Stimulated activated CD4-positive, alpha-beta T cell treated with anti-CD3 and anti-CD28 coated beads, Interleukin-12 subunit alpha, Interleukin-12 subunit beta, amount 100 ng/mL, for 4 hours (primary cell): ENCODE measurements around the gene SNX27.
"Not testable (repeated sequence)": the region's sequence is repeated elsewhere in the genome, so short reads cannot be mapped to it uniquely, and the experiment has no call there.

Experiments used
- DNase-seq: peaks from one replicate; pipeline ENCODE4 v3.0.0-alpha.2; 2020

SNX27 gene

DNA sequence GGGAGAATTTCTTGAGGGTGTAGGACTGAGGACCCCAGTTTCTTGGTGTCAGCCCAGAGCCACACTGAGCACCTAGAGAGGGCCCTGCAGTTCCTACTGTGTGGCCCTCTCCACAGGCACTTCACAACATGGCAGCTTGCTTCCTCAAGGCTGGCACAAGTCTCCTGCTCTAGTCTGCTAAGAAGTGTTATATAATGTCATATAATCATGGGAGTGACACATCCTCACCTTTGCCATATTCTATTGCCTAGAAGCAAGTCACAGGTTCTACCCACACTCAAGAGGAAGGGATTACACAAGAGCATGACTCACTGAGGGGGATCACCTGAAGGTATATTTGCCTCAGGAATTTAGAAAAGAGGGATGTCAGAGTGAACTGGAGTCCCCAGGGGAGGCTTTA lies 5.5 kb upstream of the SNX27 start:
- no peak for DNase-seq

DNA sequence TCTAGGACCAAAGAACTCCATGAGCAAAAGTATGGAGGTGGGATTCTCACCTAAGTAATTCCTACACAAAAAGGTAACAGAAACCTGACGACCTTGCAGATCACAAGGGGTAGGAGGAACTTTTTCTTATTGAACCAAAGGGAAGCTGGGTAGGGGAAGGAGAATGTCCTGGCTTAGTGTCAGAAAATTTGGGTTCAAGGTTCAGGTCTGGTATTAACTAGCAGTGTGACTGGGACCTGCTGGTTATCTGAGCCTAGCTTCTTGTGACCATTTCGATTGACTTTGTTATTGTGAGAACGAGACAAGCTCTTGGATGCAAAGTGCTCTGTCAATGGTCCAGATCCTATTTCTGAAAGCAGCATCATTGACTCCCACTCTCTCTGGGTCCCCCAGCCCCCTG lies 5.0 kb upstream of the SNX27 start:
- DNase-seq: no peak

DNA sequence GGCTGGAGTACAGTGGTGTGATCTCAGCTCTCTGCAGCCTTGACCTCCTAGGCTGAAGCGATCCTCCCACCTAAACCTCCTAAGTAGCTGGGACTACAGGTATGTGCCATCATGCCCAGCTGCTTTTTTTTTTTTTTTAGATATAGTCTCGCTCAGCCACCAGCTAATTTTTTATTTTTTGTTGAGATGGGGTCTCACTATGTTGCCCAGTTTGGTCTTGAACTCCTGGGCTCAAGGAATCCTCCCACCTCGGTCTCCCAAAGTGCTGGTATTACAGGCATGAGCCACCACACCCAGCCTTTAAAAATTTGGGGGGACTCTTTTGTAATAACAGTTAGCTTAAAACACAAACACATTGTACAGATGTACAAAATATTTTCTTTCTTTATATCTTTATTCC lies 1.7 kb upstream of the SNX27 start:
- no peak for DNase-seq

DNA sequence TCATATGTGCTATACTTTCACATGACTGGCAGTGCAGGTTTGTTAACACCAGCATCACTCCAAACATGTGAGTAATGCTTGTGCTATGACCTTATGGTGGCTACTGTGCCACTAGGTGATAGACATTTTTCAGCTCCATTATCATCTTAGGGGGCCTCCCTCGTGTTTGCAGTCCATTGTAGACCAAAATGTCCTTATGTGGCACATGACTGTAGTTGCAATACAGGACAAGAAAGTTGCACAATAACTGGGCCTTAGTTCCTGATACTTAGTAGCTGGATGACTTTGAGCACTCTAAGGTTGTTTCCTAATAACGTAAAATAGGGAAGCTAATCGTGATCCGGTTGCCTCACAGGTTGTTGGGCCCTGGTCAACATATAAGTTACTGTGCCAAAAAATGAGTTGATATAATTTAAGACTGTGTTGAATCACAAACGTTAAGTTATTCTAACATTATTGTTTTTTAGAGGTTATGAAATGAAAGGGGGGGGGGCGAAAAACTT lies 511 bp upstream of the SNX27 start:
- no peak for DNase-seq

DNA sequence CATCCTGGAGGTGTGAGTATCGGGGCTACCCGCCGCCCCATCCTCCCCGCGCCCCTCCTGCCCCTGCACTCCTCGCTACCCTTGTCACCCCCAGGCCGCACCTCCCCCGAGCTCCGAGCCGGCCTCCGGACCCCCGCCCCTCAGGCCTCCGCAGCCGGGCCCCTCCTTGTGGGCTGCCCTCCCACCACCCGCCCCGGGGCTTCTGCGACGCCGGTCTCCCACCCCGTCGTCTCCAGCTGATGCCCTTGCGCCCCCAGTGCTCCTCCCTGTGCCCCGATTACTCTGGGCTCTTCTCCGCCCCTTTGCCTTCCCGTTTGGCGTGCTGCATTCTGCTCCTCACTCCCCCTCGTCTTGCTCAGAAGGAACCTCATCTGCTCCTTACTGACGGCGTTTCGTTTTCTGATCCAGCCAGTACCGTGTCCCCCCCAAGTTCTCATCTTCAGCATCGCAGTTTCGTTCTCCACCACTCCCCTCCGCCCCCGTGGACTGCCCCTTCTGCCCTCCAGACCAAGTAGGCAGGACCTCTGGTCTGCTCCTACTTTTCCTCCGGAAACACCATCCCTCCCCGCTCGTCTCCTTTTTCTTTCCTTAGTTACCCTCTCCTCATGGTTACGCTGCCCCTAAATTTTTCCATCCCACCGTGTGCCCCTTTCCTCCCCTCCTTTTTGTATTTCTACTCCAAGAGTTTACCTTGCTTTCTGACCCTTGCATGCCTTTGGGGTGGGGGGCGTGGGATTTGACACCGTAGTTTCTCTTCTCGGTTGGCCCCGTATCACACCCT lies 841 bp downstream of the SNX27 start:
- DNase-seq: peak; percentile 16

DNA sequence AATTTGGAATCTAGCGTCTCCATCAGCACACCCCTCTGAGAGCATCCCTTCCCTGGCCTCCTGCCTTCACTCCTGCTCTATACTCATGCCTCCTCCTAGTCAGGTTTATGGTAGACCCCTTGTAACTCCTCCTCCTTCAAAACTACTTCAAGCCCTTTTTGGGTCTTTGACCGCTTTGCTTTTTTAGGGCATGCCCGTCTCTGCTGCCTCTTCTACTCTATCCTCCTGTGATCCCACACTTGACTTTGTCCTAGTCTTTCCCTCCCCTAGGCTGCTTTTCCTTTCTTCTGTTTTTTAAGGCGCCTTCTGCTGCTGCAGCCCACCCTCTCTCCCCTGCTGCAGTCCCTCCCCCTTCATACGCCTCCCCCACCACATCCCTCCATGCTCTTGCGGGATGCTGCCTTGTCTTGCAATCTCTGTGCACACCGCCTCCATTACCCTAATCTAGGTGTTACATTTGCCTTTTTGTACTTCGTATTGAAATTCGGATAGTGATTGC lies 1.5 kb downstream of the SNX27 start:
- DNase-seq: no peak

DNA sequence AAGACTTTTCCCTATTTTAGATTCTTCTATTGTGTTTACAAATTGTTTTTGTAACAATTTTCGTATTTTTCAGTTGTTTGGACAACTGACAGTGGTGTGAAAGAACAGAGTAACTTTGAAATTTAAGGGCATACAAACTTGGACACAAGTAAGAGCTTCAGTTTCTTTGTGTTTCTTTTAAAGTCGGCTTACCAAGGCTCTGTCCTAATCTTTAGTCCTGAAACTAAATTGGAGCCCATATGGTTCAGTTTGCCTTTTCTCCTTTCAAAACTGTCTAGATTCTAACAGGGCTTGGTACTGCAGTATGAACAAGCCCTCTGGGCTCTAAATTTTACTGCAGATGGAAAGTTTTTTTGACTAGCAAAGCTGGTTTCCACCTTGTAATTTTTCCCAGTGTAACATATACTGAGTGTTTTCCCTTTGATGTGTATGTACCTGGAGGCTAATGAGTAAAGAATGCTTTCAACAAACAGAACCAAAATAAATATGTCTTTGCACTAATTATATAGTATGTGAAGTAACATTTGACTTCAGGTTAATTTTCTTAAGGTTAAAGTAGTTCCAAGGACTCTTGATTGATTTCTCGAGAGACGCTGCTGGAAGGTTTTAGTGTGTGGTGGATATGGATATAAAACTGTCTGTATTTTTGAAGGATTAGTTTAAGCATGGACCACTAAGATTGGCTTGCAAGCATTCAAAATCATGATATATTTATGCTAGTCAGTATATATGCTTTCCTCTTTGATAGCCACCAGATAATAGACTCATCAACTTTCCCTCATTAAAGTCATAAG lies 4.1 kb downstream of the SNX27 start:
- no peak for DNase-seq

DNA sequence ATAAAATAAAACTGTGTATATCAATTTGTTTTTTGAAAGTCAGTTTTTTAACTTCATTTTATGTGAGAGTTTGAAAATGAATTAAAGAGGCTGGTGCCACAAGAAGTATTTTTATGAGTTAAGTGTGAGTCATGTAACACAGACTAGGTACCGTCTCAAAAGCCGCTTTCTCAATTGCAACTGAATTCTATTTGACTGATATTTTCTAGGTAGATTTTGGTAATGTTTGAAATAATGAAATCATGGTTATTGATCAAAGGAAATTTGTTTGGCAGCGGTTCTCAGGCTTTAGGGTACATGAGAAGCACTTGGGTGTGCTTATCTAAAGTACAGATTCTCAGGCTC lies 4.6 kb downstream of the SNX27 start:
- no peak for DNase-seq

DNA sequence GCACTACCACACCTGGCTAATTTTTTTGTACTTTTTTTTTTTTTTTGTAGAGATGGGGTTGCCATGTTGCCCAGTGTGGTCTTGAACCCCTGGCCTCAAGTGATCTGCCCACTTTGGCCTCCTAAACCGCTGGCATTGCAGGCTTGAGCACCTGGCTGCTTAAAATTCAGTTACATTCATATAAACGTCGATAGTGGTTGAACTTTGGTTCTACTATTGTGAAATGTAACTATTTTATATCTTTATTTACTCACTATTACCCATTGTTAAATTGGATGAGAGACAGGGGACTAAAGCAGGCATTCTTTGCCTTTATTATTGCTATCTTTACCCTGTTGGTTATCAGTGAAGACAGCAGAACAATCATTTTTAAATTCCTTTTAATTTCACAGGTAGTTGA lies 6.2 kb downstream of the SNX27 start:
- no peak for DNase-seq

DNA sequence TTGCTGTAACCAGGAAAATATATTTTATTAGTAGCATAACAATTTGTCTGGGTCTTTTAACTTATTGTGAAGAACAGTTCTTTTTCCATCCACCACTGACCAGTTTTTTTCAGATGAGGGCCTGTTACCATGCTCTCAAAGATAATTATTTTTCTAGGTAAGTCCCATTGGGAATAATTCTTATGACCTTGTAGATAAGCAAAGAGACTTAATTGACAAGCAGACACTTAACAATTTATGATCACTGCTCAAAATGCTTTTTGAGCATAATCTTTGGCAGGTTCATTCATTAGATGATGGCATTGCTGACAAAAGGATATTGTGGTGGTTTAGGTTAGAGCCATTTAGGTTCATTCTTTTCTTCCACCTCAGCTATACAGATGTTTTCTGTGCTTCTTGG lies 6.6 kb downstream of the SNX27 start:
- DNase-seq: no peak

DNA sequence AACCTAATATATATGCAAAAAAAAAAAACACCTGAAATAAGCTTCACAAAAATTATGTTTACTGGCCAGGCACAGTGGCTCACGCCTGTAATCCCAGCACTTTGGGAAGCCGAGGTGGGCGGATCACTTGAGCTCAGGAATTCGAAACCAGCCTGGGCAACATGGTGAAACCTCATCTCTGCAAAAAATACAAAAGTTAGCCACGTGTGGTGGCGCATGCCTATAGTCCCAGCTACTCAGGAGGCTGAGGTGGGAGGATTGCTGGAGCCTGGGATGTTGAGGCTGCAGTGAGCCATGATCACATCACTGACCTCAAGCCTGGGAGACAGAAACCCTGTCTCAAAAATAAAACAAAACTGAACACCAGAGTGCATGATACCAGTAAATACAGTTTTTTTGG lies 7.1 kb downstream of the SNX27 start:
- DNase-seq: not testable (repeated sequence)

DNA sequence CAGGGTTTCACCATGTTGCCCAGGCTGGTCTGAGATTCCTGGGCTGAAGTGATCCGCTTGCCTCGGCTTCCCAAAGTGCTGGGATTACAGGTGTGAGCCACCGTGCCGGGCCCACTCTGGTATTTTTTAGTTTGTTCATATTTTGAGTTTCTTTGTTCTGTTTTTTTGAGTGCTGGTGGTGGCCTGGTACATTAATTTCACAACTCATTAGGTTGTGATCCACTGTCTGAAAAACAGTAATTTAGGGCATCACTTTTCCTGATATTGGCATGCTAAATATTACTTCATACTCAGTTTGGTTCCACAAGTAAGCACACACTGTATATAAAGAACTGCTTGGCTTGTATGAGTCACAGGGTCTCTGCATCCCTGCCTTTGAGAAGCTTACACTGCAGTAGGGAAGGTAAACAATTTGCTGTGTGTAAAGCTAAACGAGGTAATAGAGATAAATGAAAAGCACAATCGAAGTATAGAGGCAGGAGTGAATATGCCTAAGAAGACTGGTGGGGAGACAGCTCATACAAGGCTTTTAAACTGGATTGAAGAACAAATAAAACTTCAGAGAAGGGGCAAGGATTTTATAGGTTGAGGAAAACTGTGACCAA lies 7.7 kb downstream of the SNX27 start:
- no peak for DNase-seq

DNA sequence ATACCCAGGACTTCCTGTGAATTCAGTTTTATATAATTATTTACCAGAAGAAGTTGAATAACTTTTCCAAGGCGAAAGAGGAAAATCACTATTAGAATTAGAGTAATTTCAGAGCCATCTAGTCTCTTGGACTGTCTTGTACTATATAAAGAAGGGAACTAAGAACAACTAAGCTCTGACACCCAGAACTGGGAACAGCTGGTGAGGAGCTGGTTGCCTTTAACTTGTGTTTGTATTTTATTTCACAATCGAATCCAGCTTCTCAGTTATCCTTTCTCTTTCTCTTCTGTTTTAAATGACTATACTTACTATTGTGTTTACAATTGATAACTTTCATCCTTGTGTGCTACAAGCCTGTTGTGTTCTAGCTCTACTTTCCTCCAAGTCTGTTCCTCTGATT lies 8.4 kb downstream of the SNX27 start:
- no peak for DNase-seq

DNA sequence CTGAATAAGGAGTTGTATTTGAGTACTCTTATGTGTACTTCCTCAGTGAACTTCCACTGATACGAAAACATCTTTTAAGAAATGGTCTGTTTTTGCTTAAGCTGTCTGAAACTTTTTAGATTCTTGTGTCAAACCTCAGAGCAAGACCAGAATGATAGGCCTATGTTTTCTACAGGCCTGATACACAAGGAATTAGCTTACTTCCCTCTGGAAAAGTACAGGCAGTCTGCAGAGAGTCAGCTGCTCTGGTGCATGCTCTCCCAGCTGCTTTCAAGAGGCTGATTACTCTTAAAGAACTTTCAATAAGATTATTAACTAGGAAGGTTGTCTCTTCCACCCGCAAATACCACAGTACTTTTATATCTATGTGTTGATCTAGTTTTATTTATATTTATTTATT lies 9.5 kb downstream of the SNX27 start:
- no peak for DNase-seq

DNA sequence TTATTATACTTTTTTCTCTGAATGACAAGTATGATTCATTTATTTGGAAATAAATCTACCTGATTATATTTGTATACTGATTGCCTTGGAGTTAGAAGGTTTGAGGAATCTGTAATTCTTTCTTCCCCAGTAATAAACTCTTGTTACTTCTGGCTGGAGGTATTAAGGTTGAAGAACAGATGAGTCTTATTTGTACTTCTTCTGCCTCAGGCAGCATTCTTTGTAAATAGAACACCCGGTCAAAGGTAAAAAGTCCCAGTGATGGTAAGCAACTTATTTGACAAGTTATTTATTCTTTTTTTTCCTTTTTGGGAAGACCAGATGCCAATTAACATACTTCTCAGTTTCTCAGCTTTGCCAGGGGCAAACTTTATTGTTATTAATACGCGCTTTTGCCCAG lies 12.9 kb downstream of the SNX27 start:
- no peak for DNase-seq

DNA sequence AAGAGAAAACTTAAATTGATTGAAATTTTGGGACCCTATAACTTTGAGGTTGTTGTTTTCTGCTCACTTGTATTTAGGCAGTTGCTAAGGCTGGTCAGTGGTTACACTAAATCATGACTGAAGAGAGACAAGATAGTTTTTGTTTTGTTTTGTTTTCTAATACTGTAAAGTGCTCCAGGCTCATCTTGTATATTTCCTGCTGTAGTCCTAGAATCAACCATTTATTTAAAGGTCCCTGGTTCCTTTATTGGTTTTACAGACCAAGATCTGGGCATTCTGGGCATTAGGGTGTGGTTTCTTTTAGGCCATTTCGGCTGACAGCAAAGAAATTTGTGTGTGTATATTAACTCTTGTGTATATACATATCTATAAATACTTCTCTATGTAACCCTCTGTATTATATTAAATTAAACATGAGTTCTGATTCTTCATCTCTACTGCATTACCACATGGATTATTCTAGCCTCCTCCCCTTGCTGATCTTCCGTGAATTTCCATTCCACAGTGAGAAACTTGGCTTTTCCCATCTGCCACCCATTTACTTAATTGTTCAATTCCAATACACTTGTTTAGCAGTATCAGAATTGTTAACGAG lies 15.0 kb downstream of the SNX27 start:
- no peak for DNase-seq

DNA sequence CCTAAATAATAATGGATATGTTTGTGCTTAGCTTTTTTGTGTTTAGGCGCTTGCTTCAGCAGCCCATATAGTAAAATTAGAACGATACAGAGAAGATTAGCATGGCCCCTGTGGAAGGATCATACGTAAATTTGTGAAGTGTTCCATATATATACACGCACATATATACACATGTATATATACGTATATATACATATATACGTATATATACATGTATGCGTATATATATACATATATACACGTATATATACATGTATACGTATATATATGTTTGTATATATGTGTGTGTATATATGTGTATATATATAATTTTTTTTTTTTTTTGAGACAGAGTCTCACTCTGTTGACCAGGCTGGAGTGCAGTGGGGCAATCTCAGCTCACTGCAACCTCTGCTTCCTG lies 17.4 kb downstream of the SNX27 start:
- DNase-seq: no peak

DNA sequence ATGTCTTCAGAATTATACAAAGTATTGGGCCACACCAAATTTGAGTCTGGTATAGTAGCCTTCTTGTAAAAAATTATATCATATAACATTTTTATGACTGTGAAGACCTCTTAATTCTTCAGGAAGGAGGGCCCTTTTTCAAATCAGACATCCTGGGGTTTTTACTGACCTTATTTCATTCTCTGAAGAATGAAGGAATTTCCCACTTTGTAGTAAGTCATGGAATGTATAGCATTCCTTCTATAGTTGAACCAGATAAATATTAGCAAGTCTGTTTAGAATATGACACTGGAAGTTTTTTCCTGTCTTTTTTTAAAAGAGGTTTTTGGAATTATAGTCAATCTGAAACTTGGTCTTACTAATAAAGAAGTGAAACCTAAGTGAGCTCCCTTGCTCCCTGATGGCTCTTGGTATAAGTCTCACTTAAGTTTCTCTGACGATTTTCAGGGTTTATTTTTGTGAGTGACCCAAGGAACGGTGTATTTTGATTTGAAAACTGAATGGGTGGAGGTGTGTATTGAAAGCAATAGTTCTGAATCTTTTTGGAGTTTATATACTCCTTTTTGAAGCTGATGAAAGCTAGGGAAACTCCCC lies 23.7 kb downstream of the SNX27 start:
- no peak for DNase-seq

DNA sequence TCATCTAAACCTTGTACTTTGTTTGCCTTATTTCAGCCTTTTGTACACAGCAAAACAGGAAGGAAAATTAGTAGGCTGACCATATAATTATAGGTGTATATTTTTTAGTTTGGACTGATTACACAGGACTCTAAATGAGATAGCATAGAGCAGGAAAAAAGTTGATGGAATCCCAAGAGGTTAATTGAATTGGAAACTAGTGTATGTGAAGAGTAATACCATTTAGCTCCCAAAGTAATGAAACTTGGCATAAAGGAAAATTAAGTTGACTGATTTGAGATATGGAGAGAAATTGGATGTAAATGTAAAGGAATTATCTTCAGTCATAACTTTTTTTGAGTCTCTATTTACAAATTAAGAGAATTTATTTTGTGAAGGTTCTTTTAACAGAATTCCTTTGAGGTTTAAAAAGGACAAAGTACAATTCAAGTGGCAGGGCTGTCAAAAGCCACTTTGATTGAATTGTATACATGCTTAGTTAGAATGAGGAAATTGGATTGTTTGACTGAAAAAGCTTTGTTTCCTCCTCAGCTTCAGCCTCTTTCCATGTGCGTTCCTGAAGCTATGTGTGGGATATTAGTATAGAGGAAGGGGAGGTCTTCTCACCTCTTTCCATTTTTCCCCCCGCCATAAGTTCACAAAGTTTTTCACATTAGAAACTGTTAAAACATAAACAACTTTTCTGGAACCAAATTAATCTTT lies 26.4 kb downstream of the SNX27 start:
- no peak for DNase-seq

DNA sequence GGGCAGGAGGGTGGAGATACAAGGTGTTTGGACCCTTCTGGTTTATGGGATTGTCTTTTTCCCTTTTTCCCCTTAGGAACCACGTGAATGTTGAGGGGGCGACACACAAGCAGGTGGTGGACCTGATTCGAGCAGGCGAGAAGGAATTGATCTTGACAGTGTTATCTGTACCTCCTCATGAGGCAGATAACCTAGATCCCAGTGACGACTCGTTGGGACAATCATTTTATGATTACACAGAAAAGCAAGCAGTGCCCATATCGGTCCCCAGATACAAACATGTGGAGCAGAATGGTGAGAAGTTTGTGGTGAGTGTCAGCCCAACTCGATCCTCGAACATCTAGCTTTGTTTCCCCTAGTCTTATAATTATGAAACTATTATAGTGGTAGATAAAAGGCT lies 27.0 kb downstream of the SNX27 start:
- no peak for DNase-seq

DNA sequence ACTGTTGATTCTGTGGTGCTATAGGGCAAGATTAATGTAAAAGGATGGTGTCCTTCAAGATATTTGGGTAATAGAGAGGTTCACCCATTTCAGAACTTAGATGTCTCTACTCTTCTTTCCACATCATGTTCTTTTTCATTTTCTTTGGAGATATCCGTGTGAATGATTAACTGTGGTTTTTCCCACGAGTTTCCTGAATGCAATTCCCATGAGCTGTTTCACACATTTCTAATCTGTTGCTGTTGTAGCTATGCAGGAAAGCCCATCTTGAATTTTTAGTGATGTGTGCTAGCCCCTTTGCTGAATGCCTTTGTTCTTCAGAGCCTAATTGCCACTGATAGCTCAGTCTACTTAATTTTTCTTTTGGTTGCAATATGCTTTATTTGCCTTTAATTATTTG lies 27.6 kb downstream of the SNX27 start:
- no peak for DNase-seq

DNA sequence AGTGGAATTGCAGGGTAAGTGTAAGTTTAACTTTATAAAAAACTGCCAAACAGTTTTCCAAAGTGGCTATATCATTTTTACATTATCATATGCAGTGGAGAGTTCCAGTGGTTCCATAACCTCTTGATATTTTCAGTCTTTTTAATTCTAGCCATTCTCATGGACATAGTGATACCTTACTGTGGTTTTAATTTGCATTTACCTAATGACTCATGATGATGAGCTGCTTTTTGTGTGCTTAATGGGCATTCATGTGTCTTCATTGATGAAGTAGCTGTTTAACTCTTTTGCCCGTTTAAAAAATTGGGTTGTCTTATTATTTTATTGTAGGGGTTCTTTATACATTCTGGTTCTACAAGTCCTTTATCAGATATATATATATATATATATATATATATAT lies 29.4 kb downstream of the SNX27 start:
- DNase-seq: no peak
